DMS79 (cell line): ENCODE results near the gene CNTN1.

Source experiments
- DNase-seq: peaks from one replicate; lab custom pipeline; 2025; lab: John Stamatoyannopoulos, UW

CNTN1 gene

GRCh38 chr12:40770781-40771180 is 78.5 kb downstream of the CNTN1 start:
- DNase-seq: no peak

- no peak for DNase-seq
Measured at GRCh38 chr12:40775661-40776060, 83.4 kb downstream of the CNTN1 start.

DNA sequence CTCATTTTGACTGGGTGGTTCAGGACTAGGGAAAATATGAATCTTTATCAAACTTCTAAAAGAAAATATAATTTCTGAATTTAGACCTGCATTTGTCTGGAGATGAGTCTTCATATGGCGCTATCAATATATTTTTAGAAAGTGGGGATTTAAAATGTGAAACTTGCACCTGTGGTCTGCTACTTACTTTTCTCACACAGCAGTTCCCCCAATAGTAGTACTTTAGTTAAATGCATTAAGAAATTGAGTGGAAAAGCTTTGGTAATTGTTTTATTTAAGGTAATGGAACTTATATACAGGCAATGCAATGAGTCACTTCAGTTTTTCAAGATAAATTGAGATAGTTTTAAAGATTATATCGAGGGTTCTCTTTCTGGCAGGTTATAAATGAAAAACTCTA is 91.9 kb downstream of the CNTN1 start:
- no peak for DNase-seq

DNA sequence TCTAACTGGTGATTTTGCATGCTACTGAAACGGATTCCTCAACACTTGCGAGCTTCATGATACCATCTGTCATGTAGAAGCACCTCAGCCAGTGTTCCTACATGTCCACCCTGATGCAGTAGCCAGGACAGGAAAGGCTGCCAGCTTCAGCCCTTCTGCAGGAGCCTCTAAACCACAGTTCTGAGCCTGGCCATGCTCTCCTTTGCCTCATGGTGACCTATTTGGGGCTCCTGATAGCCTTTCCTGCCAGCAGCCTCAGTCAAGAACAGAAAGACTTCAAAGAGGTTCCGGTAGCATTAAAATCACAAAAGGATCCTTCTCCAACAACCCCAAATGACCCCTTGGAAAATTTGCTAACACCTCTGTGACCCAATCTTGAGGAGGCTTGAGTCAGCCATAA is 96.0 kb downstream of the CNTN1 start:
- no peak for DNase-seq

DNA sequence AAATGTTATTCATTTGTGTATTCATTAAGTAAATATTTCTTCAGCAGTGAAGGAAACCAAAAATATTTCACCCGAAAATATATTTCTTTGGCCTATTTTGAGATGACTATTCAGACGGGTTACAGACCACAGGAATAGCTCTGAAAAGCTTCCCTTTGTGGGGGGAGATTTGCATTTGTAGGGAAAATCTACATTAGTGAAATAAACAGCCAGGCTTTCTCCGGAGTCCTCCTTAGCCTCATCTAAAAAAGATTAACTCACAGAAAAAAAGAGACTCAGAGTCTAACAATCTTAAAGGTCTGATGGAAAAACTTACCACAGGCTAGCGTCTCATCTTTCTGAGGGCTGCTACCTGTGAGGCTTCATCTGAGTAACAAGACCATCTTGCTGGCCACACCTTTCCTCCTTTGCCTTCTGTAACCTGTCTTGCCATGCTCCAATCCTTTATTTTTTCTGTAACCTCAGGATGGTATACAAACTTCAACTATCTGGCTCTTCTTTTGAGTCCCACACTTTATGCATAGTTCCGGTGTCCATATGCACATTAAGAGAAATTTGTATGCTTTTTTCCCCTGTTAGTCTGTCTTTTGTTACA is 100.7 kb downstream of the CNTN1 start:
- DNase-seq: no peak

DNA sequence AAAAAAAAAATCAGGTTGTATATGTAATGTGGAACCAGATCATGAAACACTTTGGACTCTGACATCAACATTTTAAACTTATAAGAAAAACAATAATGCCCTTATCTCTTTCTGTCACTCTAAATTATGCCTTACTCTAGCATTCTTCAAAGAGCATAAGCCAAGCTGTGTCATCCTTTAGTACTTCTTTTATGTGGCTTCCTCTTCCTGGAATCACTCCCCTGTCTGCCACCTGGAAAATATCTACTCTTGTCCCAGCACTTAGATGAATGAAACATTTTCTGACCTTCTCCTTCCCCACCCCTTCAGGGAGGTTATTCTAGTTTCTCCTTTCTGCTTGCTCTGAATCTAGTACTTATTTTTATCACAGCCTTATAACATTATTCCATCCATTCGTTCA is 101.2 kb downstream of the CNTN1 start:
- no peak for DNase-seq

GRCh38 chr12:40794087-40794486 is 101.8 kb downstream of the CNTN1 start:
- no peak for DNase-seq

GRCh38 chr12:40801082-40801481 is 108.8 kb downstream of the CNTN1 start:
- no peak for DNase-seq

DNA sequence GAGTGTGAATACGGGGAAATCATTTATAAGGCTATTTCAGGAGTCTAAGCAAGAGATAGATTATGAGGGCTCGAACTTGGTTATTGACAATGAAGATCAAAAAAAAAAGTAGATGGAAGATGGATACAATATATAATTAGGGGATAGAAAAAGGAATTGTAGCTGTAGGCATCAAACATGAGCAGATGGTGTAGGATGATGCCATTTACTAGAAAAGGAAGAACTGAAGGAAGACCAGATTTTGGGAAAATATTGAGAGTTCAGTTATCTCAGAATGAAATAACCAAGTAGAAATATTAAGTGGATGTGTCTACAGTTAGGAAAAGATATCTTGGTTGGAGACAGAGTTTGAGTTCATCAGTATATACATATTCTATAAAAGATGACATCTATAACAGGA is 109.6 kb downstream of the CNTN1 start:
- DNase-seq: no peak

GRCh38 chr12:40802656-40803055 is 110.4 kb downstream of the CNTN1 start:
- DNase-seq: no peak

GRCh38 chr12:40819436-40820108 is 127.3 kb downstream of the CNTN1 start:
- no peak for DNase-seq

- no peak for DNase-seq
Measured at GRCh38 chr12:40820794-40821484, 128.7 kb downstream of the CNTN1 start.

- no peak for DNase-seq
Measured at GRCh38 chr12:40825156-40825555, 132.9 kb downstream of the CNTN1 start.

- DNase-seq: no peak
Measured at GRCh38 chr12:40827683-40828592, 135.7 kb downstream of the CNTN1 start.

DNA sequence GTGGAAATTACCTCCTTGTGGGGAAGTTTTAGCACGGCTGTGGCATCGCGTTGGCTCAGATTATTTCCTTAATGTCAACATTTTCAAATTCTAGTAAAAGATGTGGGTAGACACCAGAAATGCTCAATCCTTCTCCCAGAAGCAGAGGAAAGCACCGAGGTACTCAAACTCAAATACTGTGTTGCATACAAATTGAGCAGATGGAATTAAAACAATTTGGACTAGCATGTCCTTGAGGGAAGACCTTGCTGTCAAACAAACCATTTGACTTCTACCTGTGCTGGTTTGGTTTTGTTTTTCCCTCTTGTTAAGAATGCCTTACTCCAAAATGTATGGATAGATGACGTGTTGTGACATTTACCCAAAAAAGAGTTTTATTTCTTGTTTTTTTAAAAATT is 136.4 kb downstream of the CNTN1 start:
- no peak for DNase-seq

GRCh38 chr12:40829738-40830144 is 137.5 kb downstream of the CNTN1 start:
- no peak for DNase-seq

- no peak for DNase-seq
Measured at GRCh38 chr12:40831916-40832315, 139.7 kb downstream of the CNTN1 start.

GRCh38 chr12:40832668-40833067 is 140.4 kb downstream of the CNTN1 start:
- no peak for DNase-seq

DNA sequence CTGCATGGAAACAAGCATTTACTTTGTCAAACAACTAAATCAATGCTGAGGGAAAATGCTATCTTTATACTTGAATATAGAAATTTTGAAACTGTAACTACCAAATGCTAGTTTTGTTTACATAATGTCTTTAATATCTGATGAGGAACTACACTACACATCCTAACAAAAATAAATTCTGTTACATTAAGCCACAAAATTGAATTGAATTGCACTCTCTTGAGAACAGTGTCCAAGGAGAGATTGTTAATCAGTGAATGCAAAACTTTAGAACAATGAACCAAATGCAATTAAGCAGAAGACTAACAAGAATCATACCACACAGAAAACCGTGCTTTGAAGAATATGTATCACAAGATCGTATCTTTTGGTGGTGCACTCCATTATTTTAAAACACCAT is 141.6 kb downstream of the CNTN1 start:
- DNase-seq: no peak

DNA sequence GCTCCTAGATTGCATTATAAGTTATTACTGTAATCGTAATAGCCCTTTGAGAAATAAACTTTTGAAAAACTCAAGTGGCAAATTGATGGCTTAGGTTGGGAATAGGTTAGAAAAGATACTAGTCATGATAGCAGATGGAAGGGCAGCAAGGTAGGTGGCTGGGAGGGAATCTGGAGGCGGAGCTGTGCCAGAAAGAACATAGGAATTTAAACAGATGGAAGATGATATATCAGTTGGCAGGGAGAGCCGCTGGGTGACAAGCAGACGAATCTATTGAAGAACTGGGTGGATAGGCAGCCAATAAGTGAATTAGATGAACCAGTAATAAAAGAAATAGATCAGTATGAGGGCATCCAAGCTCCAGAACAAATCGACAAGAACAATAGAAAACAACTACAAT is 142.1 kb downstream of the CNTN1 start:
- no peak for DNase-seq

DNA sequence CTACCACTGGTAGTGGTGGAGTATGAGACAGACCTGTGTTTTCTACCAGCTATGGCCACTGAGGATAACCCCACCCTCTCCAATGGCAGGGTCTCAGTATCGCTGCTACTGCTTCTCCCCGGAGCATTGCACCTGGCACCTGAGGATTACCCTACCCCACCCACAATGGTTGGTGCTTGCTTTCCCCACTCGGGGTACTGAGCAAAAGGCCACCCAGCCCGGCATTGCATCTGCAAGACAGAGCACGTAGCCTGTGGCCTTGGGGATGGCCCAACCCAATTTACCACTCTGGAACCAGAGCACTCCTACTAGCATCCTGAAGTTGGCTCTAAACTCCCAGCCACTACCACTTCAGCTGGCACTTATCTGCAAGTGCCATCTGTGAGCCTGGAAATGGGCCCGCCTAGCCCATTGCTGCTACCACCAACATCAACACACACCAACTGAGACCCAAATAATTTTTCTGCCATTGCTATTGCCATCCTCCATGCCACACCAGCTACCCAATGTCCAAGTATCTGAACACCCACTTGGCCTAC is 145.7 kb downstream of the CNTN1 start:
- no peak for DNase-seq

GRCh38 chr12:40843495-40843894 is 151.3 kb downstream of the CNTN1 start:
- DNase-seq: no peak
